ENCODE measurements around the gene INTS14.

- TF ChIP-seq CTCF (conservative IDR thresholded peaks at IDR 0.05; ENCODE audit: low read depth, low read length) (no peak), EZH2 (IDR thresholded peaks at IDR 0.05; ENCODE audit: low read length, unreplicated experiment) (no peak), EZH2phosphoT487 (IDR thresholded peaks at IDR 0.05; ENCODE audit: borderline replicate concordance, low read length) (no peak)
Observed at GRCh38 chr15:65612949-65613744, 2.2 kb upstream of the INTS14 start.

Data from PC-3 (cell line).